Activated CD4-positive, alpha-beta T cell treated with anti-CD3 and anti-CD28 coated beads, Interleukin-2, amount 10 ng/mL, durations not matched to agents 7 days and 5 days (primary cell): ENCODE data around the gene CLEC2L. TPM values are rescaled to one million over a fixed set of nuclear protein-coding genes. Genes with fewer than 3 reads are reported as not detected.

ENCODE experiments used
- CTCF ChIA-PET: fragments of 350-600 bp; sonication (Branson Sonifier 250); formaldehyde crosslinking; loops from one replicate; lab custom pipeline; 2021; ENCODE audit warnings: antibody characterized with exemption; lab: Charles Lee
- POLR2A ChIA-PET: fragments of 350-600 bp; sonication (Branson Sonifier 250); formaldehyde crosslinking; loops from one replicate; lab custom pipeline; 2021; ENCODE audit warnings: antibody characterized with exemption; lab: Charles Lee
- DNase-seq: peaks from one replicate; pipeline ENCODE4 v3.0.0-alpha.2; 2020
- H3K27ac Mint-ChIP-seq: one replicate; pipeline ENCODE4 v1.8.0; 2021; ENCODE audit warnings: mild to moderate bottlenecking, moderate library complexity, mixed read lengths
- H3K27me3 Mint-ChIP-seq: one replicate; pipeline ENCODE4 v1.8.0; 2021; ENCODE audit warnings: mixed read lengths
- H3K36me3 Mint-ChIP-seq: one replicate; pipeline ENCODE4 v1.8.0; 2021; ENCODE audit warnings: low read depth, mixed read lengths
- H3K4me1 Mint-ChIP-seq: one replicate; pipeline ENCODE4 v1.8.0; 2021; ENCODE audit warnings: mixed read lengths
- H3K4me3 Mint-ChIP-seq: one replicate; pipeline ENCODE4 v1.8.0; 2021; ENCODE audit warnings: mild to moderate bottlenecking, moderate library complexity, mixed read lengths
- H3K9me3 Mint-ChIP-seq: one replicate; pipeline ENCODE4 v1.8.0; 2021; ENCODE audit warnings: mixed read lengths
- total RNA-seq, 2 experiments: library from RNA; stranded (reverse); gene quantifications; one replicate each; pipeline ENCODE4 v1.2.3, GENCODE V29; 2021

Gene CLEC2L
- total RNA-seq, 2 experiments from 2014 or later: not detected

DNA sequence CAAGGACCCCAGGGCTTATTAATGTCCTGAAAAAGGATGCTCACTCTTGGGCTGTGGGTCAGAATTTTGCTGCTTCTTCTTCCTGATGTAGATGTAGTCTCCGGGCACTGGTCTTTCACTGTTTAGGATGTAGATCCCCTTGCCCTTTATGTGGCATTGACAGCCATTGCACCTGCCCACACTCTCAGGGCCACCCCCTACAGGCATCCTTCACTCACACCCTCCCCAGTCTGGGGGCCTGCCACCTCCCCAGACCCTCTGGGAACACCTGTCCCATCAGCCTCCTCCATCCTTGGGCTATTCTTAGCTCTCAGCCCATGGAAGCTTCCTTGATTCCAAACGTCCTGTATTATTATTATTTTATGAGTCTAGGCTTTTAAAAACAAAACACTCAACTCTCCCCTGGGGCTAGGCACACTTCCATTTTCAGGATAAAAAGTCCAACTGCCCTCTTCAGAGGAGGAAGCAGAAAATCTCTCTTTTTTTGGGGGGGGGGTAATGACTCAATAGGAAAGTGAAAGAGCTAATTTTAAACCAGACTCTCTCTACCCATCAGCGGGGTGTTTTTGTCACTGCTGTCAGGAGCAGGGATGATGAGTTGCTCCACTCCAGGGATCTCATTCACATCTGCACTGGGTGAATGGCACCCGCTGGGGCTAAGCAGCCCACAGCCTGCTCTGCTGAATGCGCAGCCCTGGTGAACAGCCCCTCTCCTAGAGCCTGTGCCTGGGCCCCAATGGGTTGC lies 28.5 kb upstream of the CLEC2L start:
- peak; percentile 50 for DNase-seq
- Mint-ChIP-seq H3K36me3 (no peaks in the 10 kb centered on the region), H3K4me3 (no peak overlapping the region), H3K27me3 (peaks cover 21% of the 10 kb centered on the region), H3K27ac (peak overlapping the region; percentile 48), H3K9me3 (peaks cover 7% of the 10 kb centered on the region), H3K4me1 (peaks cover 27% of the 10 kb centered on the region)
- CTCF ChIA-PET: interaction anchor here (0.6 to 1.4 kb wide), 5 partner anchors 60 to 1132 kb away, joined by 3 to 4 read pairs (median 3); no protein-coding TSS in a partner anchor
- POLR2A ChIA-PET: interaction anchor here (0.6 kb wide), 1 partner anchor 423 kb away, joined by 3 read pairs; no protein-coding TSS in a partner anchor

DNA sequence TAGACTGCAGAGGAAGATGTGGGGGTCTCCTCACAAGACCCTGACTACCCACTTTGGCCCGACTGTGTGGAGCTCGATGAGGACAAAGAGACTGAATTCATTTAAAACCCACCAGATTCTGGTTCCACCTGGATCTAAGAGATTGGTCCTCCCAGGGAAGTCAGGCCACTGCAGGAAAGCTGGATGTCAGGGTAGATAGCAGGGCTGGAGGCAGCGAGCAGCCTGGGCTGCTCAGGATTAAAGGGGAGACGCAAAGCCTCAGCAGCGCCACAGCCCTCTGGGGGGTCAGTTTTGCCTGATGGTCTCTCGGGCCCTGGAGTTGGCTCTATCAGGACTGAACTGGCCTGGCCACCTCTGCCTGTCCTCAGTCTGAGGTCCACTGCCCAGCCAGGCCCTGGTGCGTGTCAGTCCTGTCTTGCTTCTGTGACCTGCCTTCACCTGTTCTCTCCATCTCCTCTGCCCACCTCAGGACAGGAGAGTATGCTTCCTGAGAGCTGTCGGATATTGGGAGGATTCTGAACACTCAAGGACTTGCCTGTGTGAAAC lies 27.8 kb upstream of the CLEC2L start:
- H3K9me3 Mint-ChIP-seq: peaks cover 7% of the 10 kb centered on the region
- peaks cover 29% of the 10 kb centered on the region for H3K4me1 Mint-ChIP-seq
- CTCF ChIA-PET: interaction anchor here (0.6 kb wide), 3 partner anchors 61 to 739 kb away, joined by 3 to 4 read pairs (median 3); no protein-coding TSS in a partner anchor
- POLR2A ChIA-PET: interaction anchor here (0.6 kb wide), 1 partner anchor 422 kb away, joined by 3 read pairs; no protein-coding TSS in a partner anchor
- no peak overlapping the region for H3K4me3 Mint-ChIP-seq
- no peaks in the 10 kb centered on the region for H3K36me3 Mint-ChIP-seq
- no peak for DNase-seq
- H3K27me3 Mint-ChIP-seq: peaks cover 21% of the 10 kb centered on the region
- H3K27ac Mint-ChIP-seq: peak overlapping the region; percentile 48

DNA sequence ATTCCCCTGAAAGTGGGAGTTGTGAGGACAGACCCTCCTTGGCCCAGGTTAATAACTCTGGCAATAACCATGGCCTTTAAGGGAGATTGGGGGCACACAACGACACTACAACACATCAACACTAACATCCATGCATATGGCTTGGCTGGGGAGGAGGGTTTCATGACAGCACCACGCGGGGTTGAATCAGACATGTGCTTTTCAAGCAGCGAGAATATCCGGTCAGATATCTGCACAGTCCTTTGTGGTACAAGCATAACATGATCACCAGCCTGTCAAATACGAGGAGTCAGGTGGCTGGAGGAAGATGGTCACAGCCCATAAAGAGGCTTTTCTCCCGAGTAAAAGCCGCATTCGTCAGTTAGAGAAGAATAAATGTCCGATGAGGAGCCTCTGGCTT lies 27.0 kb upstream of the CLEC2L start:
- Mint-ChIP-seq H3K27ac (peak overlapping the region; percentile 60), H3K4me1 (peaks cover 29% of the 10 kb centered on the region), H3K4me3 (no peak overlapping the region), H3K27me3 (peaks cover 14% of the 10 kb centered on the region), H3K36me3 (no peaks in the 10 kb centered on the region), H3K9me3 (peaks cover 7% of the 10 kb centered on the region)
- CTCF ChIA-PET: interaction anchor here (0.7 kb wide), 1 partner anchor 193 kb away, joined by 3 read pairs; no protein-coding TSS in a partner anchor
- DNase-seq: no peak
- POLR2A ChIA-PET: no interaction called here

DNA sequence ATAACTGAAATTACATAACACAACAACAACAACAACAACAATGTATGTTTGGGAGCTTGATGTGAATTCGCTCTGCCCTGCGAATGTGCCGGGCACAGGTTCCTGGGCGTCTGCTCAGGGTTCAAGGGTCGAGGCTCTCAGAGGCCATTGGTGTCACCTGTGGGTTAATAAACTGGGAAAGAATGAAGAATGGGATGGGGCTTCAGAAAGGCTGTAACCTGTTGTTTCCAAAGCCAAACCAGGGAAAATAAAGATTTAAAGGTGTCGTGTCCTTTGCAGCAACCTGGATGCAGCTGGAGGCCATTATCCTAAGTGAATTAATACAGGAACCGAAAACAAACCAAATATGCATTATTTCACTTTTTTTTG lies 22.7 kb upstream of the CLEC2L start:
- DNase-seq: no peak
- no peak overlapping the region for H3K4me3 Mint-ChIP-seq
- CTCF ChIA-PET: interaction anchor here (0.6 to 1.3 kb wide), 5 partner anchors 11 to 191 kb away, joined by 3 to 5 read pairs (median 4); no protein-coding TSS in a partner anchor
- H3K4me1 Mint-ChIP-seq: peaks cover 12% of the 10 kb centered on the region
- no peaks in the 10 kb centered on the region for H3K9me3 Mint-ChIP-seq
- H3K27me3 Mint-ChIP-seq: peaks cover 14% of the 10 kb centered on the region
- no peak overlapping the region for H3K27ac Mint-ChIP-seq
- H3K36me3 Mint-ChIP-seq: no peaks in the 10 kb centered on the region
- POLR2A ChIA-PET: no interaction called here

DNA sequence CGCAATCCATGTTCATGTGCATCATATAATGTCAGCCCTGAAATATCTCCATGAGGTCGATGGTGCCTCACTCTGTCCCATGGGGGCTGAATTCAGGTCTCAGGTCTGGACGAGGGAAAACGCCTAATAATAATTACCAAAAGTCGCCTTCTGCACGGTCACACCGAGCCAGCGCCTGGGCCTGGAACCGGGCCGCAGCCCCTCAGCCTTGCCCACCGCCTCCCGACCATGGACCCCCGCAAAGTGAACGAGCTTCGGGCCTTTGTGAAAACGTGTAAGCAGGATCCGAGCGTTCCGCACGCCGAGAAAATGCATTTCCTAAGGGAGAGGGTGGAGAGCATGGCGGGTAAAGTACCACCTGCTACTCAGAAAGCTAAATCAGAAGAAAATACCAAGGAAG lies 21.3 kb upstream of the CLEC2L start:
- CTCF ChIA-PET: interaction anchor here (0.6 kb wide), 1 partner anchor 666 kb away, joined by 4 read pairs; no protein-coding TSS in a partner anchor
- POLR2A ChIA-PET: no interaction called here
- Mint-ChIP-seq H3K4me3 (no peak overlapping the region), H3K27ac (no peak overlapping the region), H3K27me3 (peaks cover 14% of the 10 kb centered on the region), H3K4me1 (peaks cover 5% of the 10 kb centered on the region), H3K36me3 (no peaks in the 10 kb centered on the region), H3K9me3 (no peaks in the 10 kb centered on the region)
- no peak for DNase-seq

DNA sequence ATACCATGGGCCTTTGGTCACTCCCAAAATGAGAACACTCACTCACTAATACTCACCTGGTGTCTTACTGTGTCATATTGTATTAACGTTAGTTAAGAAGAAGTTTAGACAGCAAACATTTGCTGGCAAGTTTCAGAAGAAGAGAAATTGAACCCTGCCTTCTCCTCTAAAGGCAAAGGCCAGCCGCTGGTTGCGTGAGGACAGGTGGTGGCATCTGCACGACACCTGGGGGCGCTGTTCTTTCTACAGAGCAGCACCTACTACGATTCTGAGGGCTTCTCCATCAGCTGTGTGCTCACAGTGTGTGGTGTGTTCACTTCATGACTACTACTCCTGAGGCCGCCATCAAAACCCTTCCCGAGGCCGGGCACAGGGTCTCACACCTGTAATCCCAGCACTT lies 17.9 kb upstream of the CLEC2L start:
- Mint-ChIP-seq H3K27ac (no peak overlapping the region), H3K4me3 (no peak overlapping the region), H3K27me3 (no peaks in the 10 kb centered on the region), H3K36me3 (no peaks in the 10 kb centered on the region), H3K9me3 (no peaks in the 10 kb centered on the region), H3K4me1 (no peaks in the 10 kb centered on the region)
- CTCF ChIA-PET: no interaction called here
- POLR2A ChIA-PET: no interaction called here
- peak; percentile 18 for DNase-seq

DNA sequence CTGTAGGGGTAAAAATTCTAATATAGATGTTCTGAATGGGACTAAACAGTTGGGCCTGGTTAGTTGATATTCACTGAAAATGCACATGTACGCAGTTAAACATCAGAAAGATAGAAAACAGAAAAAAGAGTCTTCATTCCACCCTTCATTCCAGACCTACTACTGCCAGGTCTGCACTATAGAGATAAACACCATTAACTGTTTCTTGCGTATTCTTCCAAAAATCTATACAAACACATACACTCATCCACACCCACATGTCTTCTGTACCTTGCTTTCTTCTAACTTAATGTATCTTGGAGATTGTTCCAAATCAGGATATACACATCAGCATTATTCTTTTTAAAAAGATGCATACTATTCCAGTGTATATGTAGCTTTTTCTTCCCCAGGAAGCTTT lies 13.9 kb upstream of the CLEC2L start:
- no peaks in the 10 kb centered on the region for H3K36me3 Mint-ChIP-seq
- H3K27me3 Mint-ChIP-seq: no peaks in the 10 kb centered on the region
- ChIA-PET POLR2A (no interaction called here), CTCF (interaction anchor here (1.7 to 2.7 kb wide), 2 partner anchors 10 to 55 kb away, joined by 3 to 10 read pairs; no protein-coding TSS in a partner anchor)
- H3K27ac Mint-ChIP-seq: no peak overlapping the region
- no peak overlapping the region for H3K4me3 Mint-ChIP-seq
- no peaks in the 10 kb centered on the region for H3K4me1 Mint-ChIP-seq
- DNase-seq: no peak
- H3K9me3 Mint-ChIP-seq: no peaks in the 10 kb centered on the region

DNA sequence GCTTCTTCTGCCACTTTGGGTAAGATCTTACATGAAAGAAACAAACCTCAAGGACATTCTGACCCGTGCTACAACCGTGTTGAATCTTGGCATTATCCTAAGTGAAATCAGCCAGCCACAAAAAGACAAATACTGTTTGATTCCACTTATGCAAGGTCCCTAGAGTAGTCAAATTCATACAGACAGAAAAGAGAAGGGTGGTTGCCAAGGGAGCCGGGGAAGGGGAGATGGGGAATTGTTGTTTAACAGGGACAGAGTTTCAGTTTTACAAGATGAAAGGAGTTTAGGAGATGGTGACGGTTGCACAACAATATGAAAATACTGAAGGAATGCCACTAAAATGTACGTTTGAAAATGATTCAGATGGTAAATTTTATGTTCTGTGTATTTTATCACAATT lies 12.2 kb upstream of the CLEC2L start:
- Mint-ChIP-seq H3K4me3 (no peak overlapping the region), H3K36me3 (no peaks in the 10 kb centered on the region), H3K27me3 (no peaks in the 10 kb centered on the region), H3K9me3 (no peaks in the 10 kb centered on the region), H3K27ac (no peak overlapping the region), H3K4me1 (no peaks in the 10 kb centered on the region)
- POLR2A ChIA-PET: no interaction called here
- DNase-seq: no peak
- CTCF ChIA-PET: no interaction called here

DNA sequence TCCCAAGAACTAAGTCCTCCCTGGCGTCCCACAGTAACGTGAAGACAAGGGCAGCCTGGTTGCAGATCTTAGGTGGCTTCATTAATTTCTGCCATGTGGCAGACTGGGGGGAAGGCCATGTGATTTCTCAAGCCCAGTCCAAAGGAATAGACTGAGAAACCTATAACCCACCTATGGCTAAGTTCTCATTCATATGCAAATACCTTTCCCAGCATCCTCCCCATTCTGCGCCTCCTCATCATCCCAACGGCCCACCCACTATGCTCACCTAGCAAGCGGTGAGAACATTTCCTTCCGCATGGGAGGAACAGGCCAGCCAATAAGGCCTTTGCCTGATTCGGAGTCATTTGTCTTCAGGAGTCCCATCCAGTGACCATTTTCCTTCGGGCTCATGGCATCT lies 8.2 kb upstream of the CLEC2L start:
- no peak for DNase-seq
- Mint-ChIP-seq H3K9me3 (no peaks in the 10 kb centered on the region), H3K4me1 (no peaks in the 10 kb centered on the region), H3K36me3 (no peaks in the 10 kb centered on the region), H3K27ac (no peak overlapping the region), H3K4me3 (no peak overlapping the region), H3K27me3 (peaks cover 1% of the 10 kb centered on the region)
- POLR2A ChIA-PET: no interaction called here
- CTCF ChIA-PET: interaction anchor here (0.6 kb wide), 1 partner anchor 474 kb away, joined by 3 read pairs; no protein-coding TSS in a partner anchor

DNA sequence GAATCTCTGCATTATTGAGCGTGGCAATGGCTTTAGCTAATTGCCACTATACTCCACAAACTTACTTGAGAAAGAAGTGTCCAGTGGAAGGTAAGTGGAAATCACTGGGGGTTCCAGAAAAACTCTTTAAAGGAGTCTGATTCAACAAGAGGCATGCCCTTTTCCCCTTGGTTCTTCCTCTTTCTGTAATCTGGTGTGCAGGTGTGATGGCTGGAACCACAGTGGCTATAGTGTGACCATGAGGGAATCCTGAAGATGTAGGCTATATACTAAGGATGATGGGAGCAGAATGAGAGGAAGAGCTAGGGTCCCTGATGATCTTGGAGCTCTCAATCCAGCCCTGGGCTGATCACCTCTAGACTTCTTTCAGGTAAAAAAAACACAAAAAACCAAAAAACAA lies 2.0 kb upstream of the CLEC2L start:
- no peak for DNase-seq
- peaks cover 37% of the 10 kb centered on the region for H3K27me3 Mint-ChIP-seq
- CTCF ChIA-PET: no interaction called here
- H3K9me3 Mint-ChIP-seq: no peaks in the 10 kb centered on the region
- H3K4me3 Mint-ChIP-seq: no peak overlapping the region
- H3K36me3 Mint-ChIP-seq: no peaks in the 10 kb centered on the region
- no peak overlapping the region for H3K27ac Mint-ChIP-seq
- POLR2A ChIA-PET: no interaction called here
- H3K4me1 Mint-ChIP-seq: peaks cover 2% of the 10 kb centered on the region

DNA sequence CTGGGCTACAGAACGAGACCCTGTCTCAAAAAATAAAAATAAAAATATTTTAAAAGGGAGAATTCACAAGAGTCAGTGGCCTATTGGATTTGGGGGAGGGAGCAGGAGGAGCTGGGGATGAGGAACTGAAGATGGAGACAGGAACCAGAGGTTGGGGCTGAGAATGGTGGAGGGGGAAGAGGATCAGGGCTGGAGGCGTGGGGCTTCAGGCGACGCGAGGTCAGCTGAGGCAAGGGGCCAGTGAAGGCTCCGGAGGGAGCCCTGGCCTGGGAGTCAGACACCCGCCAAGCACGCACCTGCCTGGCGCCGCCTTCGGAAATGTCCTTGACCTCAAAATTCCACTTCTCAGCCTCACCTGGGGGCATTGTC lies 671 bp upstream of the CLEC2L start:
- POLR2A ChIA-PET: interaction anchor here (0.6 kb wide), 1 partner anchor 20 kb away, joined by 4 read pairs; no protein-coding TSS in a partner anchor
- H3K27me3 Mint-ChIP-seq: peaks cover 35% of the 10 kb centered on the region
- H3K36me3 Mint-ChIP-seq: no peaks in the 10 kb centered on the region
- CTCF ChIA-PET: interaction anchor here (0.8 kb wide), 1 partner anchor 394 kb away, joined by 3 read pairs; no protein-coding TSS in a partner anchor
- no peak overlapping the region for H3K27ac Mint-ChIP-seq
- H3K4me1 Mint-ChIP-seq: peaks cover 4% of the 10 kb centered on the region
- no peak for DNase-seq
- H3K4me3 Mint-ChIP-seq: no peak overlapping the region
- no peaks in the 10 kb centered on the region for H3K9me3 Mint-ChIP-seq

DNA sequence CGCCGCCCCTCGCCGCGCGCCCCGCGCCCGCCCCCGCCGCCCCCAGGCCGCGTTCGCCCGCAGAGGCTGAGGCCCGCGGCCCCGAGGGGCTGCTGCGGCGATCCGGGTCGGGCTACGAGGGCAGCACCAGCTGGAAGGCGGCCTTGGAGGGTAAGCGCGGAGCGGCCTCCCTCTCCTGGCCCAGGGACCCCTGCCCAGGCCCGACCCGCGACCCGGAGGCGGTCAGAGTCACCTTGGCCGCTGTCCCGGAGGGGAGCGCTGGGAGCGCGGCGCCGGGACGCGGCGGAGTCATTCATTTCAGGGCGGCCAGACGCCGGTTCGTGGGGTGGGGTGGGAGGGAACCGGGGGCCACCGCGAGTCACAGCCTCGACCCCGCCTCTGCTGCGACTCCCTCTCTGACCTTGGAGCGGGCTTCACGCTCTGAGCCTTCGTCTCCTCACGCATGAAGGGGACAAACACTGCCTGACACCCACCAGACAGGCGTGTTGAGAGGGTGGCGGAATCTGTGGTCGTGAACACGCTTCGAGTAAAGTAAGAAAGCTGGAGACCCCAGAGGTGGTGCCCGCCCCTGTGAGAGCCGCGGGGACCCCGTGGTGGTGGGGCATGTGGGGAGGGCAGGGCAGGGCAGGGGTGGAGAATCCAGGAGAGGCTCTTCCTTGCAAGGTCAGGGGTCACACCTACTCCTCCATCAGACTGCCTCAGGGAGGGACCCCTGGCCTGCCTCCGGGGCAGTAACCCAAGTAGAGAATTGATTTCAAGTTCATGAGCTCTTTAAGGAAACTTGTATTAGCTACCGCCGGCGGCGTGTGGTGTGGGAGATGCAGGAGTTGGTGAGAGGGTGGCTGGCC lies 707 bp downstream of the CLEC2L start:
- H3K4me3 Mint-ChIP-seq: no peak overlapping the region
- ChIA-PET POLR2A (no interaction called here), CTCF (interaction anchor here (0.6 to 1.4 kb wide), 2 partner anchors 14 to 748 kb away, joined by 3 to 4 read pairs; no protein-coding TSS in a partner anchor)
- H3K36me3 Mint-ChIP-seq: no peaks in the 10 kb centered on the region
- H3K27ac Mint-ChIP-seq: no peak overlapping the region
- H3K9me3 Mint-ChIP-seq: no peaks in the 10 kb centered on the region
- peaks cover 38% of the 10 kb centered on the region for H3K27me3 Mint-ChIP-seq
- DNase-seq: no peak
- H3K4me1 Mint-ChIP-seq: peaks cover 4% of the 10 kb centered on the region
